Karpas-422 (cell line): ENCODE results near the gene IL36A. TPM values are rescaled to one million over a fixed set of nuclear protein-coding genes. Genes with fewer than 3 reads are reported as not detected.
A peak's percentile ranks its signal among the peaks of the same experiment; 100 is the strongest.

Experiments
- DNase-seq: peaks from one replicate; pipeline ENCODE4 v3.0.0-alpha.2; 2015
- H2AFZ ChIP-seq: fragments of 200-600 bp; sonication (generic); 2 replicates; pipeline ENCODE4 v1.6.1; 2014; ENCODE audit warnings: antibody characterized with exemption, low read length, mixed read lengths
- H3K27ac ChIP-seq: fragments of 200-600 bp; sonication (generic); 2 replicates; pipeline ENCODE4 v1.5.1; 2014; ENCODE audit warnings: mild to moderate bottlenecking, low read length, moderate library complexity
- H3K27me3 ChIP-seq: fragments of 200-600 bp; sonication (generic); 2 replicates; pipeline ENCODE4 v1.6.1; 2014; ENCODE audit warnings: low read length, mixed read lengths
- H3K36me3 ChIP-seq: fragments of 200-600 bp; sonication (generic); 2 replicates; pipeline ENCODE4 v1.6.1; 2014; ENCODE audit warnings: low read length, mixed read lengths; ENCODE audit not compliant: insufficient read depth
- H3K4me1 ChIP-seq: fragments of 200-600 bp; sonication (generic); 2 replicates; pipeline ENCODE4 v1.6.1; 2014; ENCODE audit warnings: mild to moderate bottlenecking, low read length, mixed read lengths
- H3K4me2 ChIP-seq: fragments of 200-600 bp; sonication (generic); 2 replicates; pipeline ENCODE4 v1.6.1; 2014; ENCODE audit warnings: low read length, low read depth, mild to moderate bottlenecking; ENCODE audit not compliant: poor library complexity, severe bottlenecking
- H3K4me3 ChIP-seq: fragments of 200-600 bp; sonication (generic); 2 replicates; pipeline ENCODE4 v1.5.1; 2014; ENCODE audit warnings: mild to moderate bottlenecking, antibody characterized with exemption, low read length, mixed read lengths
- H3K79me2 ChIP-seq: fragments of 200-600 bp; sonication (generic); 2 replicates; pipeline ENCODE4 v1.6.1; 2014; ENCODE audit warnings: mild to moderate bottlenecking, low read length, mixed read lengths
- H3K9ac ChIP-seq: fragments of 200-600 bp; sonication (generic); 2 replicates; pipeline ENCODE4 v1.6.0; 2014; ENCODE audit warnings: low read length
- H3K9me2 ChIP-seq: fragments of 200-600 bp; sonication (generic), shearing (Covaris generic); replicated peaks from 2 replicates; pipeline ENCODE4 v1.6.0; 2014; ENCODE audit warnings: mild to moderate bottlenecking, low read length, moderate library complexity; ENCODE audit not compliant: insufficient read depth
- H3K9me3 ChIP-seq: fragments of 300-700, 200-600 bp; sonication (generic); 2 replicates; pipeline ENCODE4 v1.6.1; 2014; ENCODE audit warnings: low read length, mixed read lengths
- H4K20me1 ChIP-seq: fragments of 200-600 bp; sonication (generic); 2 replicates; pipeline ENCODE4 v1.6.1; 2014; ENCODE audit warnings: mild to moderate bottlenecking, antibody characterized with exemption, low read length, low read depth; ENCODE audit not compliant: insufficient read depth
- total RNA-seq: library from RNA; depleted of rRNA; stranded (reverse); fragments of >200 nt; shearing (Covaris generic); gene quantifications from 2 replicates; pipeline ENCODE4 v1.2.3, GENCODE V29; 2014; ENCODE audit warnings: low replicate concordance; rRNA removed

IL36A gene, protein sequence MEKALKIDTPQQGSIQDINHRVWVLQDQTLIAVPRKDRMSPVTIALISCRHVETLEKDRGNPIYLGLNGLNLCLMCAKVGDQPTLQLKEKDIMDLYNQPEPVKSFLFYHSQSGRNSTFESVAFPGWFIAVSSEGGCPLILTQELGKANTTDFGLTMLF
- total RNA-seq: not detected in 2 replicates

DNA sequence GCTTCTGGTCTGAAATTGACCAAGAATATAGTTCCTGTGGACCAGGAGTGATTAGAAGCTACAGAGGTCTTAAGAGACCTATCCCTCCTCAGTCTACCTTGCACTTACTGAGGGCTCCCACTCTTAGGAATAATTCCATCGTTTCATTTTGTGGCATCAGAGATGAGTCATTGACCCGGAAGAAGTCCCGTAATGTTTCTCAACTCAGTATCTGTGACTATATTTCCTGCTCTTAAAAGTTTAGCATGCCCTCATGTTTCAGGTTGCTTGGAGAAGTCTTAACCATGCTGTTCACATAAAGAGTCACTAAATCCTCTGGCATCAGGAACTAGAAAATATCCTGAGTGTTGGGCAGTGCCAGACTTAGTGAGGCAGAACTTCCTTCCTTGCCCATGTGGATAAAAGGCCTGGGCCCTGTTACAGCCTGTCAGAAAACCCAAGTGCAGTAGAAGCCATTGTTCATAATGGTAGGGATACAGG lies at the start of gene IL36A:
TSS of gene IL36A (plus strand) at position 430 of the 480 bp plus-strand sequence. CDS start 413 bp downstream, outside the sequence.
- no peaks in the 10 kb centered on the region for H3K36me3 ChIP-seq
- no peak for DNase-seq
- no peak within 1 kb of the TSS for H2AFZ ChIP-seq
- H3K9ac ChIP-seq: no peak within 1 kb of the TSS
- no peak within 1 kb of the TSS for H3K4me3 ChIP-seq
- no peaks in the 10 kb centered on the region for H3K9me3 ChIP-seq
- H4K20me1 ChIP-seq: no peaks in the 10 kb centered on the region
- H3K4me2 ChIP-seq: no peak within 1 kb of the TSS
- H3K9me2 ChIP-seq: no peaks in the 10 kb centered on the region
- H3K79me2 ChIP-seq: no peaks in the 10 kb centered on the region
- no peak within 1 kb of the TSS for H3K27ac ChIP-seq
- H3K4me1 ChIP-seq: no peaks in the 10 kb centered on the region
- H3K27me3 ChIP-seq: no peaks in the 10 kb centered on the region

DNA sequence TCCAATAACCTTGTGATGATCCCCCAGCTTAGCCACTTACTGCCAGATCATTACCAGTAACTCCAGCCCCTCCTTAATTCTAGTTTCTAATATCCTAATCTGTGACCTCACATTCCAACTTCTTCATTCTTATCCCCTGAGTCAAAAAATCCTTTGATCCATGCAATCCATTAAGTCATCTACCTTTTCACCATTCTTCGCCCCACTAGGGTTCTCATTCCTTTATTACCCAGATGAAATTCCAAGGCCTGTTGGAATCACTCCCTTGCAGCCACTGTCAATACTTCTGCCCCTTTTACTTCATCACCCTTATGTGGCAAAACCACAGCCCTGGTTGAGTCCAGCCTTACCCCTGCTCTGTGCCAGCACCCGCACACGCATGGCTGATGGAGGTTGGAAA lies 47.7 kb upstream of the IL36A start:
- no peak for DNase-seq

DNA sequence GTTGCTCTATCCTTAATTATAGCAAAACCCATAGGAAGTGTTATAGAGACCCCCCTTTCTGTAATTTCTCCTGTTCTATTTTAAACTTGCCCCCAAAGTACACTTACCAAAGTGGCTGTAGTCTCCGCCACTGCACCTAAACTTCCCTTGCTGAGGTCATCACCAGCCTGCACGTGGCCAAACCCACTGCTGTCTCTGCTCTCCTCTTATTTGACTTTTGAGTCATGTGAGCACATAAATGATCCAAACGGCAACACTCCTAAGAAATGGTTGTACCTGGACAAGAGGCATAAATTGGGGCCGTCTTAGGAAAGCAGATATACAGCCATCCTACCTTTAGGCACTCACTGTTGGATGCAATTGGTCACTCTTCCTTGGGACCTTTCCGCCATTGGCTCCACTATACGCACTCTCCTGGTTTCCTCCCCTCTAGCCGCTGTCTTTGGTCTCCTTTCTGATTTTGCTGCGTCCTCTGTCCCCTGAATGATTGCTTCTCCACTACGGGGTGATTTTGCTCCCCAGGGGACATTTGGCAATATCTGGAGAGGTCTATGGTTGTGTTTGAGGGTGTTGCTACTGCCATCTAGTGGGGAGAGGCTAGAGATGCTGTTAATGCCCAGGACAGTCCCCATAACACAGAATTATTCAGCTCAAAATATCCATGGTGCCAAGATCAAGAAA lies 46.7 kb upstream of the IL36A start:
- no peak overlapping the region for H3K4me2 ChIP-seq
- H3K79me2 ChIP-seq: no peaks in the 10 kb centered on the region
- H2AFZ ChIP-seq: no peak overlapping the region
- H3K27me3 ChIP-seq: no peaks in the 10 kb centered on the region
- no peaks in the 10 kb centered on the region for H3K36me3 ChIP-seq
- no peaks in the 10 kb centered on the region for H3K9me3 ChIP-seq
- no peak overlapping the region for H3K27ac ChIP-seq
- no peaks in the 10 kb centered on the region for H4K20me1 ChIP-seq
- peak; percentile 82 for DNase-seq
- no peak overlapping the region for H3K4me3 ChIP-seq
- no peaks in the 10 kb centered on the region for H3K9me2 ChIP-seq
- H3K4me1 ChIP-seq: no peaks in the 10 kb centered on the region
- H3K9ac ChIP-seq: no peak overlapping the region

More for the DNA sequence above, 47.7 kb upstream of the IL36A start:
- H2AFZ ChIP-seq: no peak overlapping the region
- no peak overlapping the region for H3K4me2 ChIP-seq
- H3K36me3 ChIP-seq: no peaks in the 10 kb centered on the region
- H3K27me3 ChIP-seq: no peaks in the 10 kb centered on the region
- H3K27ac ChIP-seq: no peak overlapping the region
- no peaks in the 10 kb centered on the region for H4K20me1 ChIP-seq
- no peaks in the 10 kb centered on the region for H3K9me3 ChIP-seq
- no peak overlapping the region for H3K9ac ChIP-seq
- no peaks in the 10 kb centered on the region for H3K4me1 ChIP-seq
- H3K9me2 ChIP-seq: no peaks in the 10 kb centered on the region
- H3K79me2 ChIP-seq: no peaks in the 10 kb centered on the region
- no peak overlapping the region for H3K4me3 ChIP-seq

DNA sequence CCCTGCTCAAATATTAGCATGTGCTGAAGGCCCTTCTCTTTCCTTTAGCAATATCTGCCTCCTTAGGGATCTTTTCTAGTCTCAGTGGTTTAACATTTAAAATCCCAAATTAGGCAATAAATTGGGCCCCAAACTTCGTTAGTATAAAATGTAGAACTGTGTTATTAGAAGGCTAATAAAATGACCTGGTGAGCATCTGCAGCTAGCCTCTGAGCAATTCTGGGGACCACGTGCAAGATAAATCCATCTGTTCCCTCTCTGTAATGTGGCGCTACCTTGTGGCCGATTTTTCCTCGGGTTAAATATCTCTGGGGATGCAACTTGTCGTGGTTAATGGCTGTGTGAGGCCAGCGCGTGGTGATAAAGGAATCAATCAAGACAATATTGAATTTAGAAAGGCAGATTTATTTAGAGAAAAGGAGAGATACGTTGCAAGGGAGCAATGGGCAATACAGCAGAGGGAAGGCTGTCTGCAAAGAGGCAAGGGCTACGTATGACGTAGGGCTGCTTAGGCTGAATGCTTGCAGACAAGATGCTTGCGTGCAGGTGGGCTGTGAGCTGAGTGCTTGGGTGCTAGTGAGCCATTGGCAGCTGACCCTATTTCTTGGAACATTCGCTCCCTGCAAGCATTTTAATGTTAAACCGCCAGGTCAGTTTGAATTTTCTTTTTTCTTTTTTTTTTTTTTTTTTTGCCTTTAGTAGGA lies 46.0 kb upstream of the IL36A start:
- H2AFZ ChIP-seq: no peak overlapping the region
- H3K4me3 ChIP-seq: no peak overlapping the region

DNA sequence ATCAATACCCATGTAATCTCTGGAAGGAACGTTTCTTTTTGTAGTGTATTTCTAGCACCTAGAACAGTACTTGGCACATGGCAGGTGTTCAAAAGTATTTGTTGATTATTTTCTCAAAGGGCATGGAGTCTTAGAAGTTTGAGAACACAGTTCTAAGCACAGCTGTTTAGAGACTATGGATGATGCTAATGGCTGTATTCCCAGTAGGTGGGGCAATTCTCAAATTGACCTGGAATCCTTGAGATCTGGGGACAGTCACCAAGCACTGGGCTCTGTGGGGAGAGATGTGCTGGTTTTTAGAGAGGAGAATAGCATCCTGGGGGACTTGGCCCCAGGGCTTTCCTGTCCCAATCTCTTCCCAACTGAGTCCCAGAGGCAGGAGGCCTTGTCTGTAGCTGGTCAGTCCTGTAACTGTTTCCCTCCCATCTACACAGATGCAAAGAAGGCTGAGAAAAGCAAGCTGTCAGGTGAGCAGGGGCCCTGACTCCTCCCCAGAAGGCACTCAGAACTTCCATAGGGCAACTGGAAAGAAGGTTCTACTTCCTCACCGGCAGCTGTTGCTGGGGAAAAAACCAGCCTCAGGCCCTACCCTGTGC lies 44.9 kb upstream of the IL36A start:
- no peak overlapping the region for H3K9ac ChIP-seq

More for the DNA sequence above, 46.0 kb upstream of the IL36A start:
- Histone ChIP-seq H3K27me3 (no peaks in the 10 kb centered on the region), H3K79me2 (no peaks in the 10 kb centered on the region), H3K4me1 (no peaks in the 10 kb centered on the region), H3K4me2 (no peak overlapping the region), H4K20me1 (no peaks in the 10 kb centered on the region), H3K36me3 (no peaks in the 10 kb centered on the region), H3K9me2 (no peaks in the 10 kb centered on the region), H3K9ac (no peak overlapping the region), H3K27ac (no peak overlapping the region), H3K9me3 (no peaks in the 10 kb centered on the region)
- no peak for DNase-seq

DNA sequence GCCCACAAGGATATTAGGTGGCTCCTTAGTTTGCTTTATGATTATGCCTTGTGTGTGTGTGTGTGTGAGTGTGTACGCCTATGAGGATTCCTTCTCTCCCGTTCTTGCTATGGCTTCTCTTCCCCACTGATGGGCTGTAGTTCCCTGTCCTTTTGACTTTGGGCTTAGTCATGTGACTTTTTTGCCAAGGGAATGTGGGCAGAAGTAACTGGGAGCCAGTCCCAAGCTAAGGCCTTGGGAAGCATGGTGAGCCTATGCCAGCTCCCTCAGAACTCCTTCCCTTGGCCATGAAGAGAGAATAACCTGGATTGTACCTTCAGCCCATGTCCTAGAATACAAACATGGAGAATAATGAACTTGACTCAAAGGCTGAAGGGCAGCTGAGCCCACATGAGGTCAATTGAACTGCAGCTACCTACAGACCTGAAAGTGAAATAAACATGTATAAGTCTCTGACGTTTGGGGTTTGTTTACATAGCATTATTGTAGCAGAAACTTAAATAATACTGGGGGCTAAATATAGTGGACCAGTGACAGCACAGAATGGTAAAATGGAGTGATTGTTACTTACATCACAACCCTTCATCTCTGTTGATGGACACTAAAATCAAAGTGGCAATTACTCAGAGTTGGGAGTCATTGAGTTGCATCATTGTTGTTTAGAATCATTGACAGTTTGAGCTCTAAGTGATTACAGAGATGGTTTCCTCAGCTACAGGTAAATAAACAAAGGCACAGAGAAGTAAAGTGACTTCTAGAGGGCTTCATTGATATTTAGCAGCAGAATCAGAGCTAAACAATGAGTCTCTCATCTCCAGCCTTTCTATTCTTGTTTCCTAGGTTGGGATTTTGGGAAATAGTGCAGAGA lies 42.7 kb upstream of the IL36A start:
- Histone ChIP-seq H3K4me3 (no peak overlapping the region), H3K4me2 (no peak overlapping the region), H4K20me1 (no peaks in the 10 kb centered on the region), H3K27ac (no peak overlapping the region), H3K9me2 (no peaks in the 10 kb centered on the region), H2AFZ (no peak overlapping the region), H3K79me2 (no peaks in the 10 kb centered on the region), H3K9ac (no peak overlapping the region), H3K4me1 (no peaks in the 10 kb centered on the region), H3K9me3 (no peaks in the 10 kb centered on the region), H3K36me3 (no peaks in the 10 kb centered on the region), H3K27me3 (no peaks in the 10 kb centered on the region)
- DNase-seq: no peak

More for the DNA sequence above, 44.9 kb upstream of the IL36A start:
- no peak overlapping the region for H3K27ac ChIP-seq
- no peaks in the 10 kb centered on the region for H3K4me1 ChIP-seq
- H3K4me3 ChIP-seq: no peak overlapping the region
- H3K79me2 ChIP-seq: no peaks in the 10 kb centered on the region
- no peaks in the 10 kb centered on the region for H3K9me3 ChIP-seq
- no peak overlapping the region for H3K4me2 ChIP-seq
- no peak for DNase-seq
- H3K27me3 ChIP-seq: no peaks in the 10 kb centered on the region
- no peaks in the 10 kb centered on the region for H3K36me3 ChIP-seq
- H3K9me2 ChIP-seq: no peaks in the 10 kb centered on the region
- no peaks in the 10 kb centered on the region for H4K20me1 ChIP-seq
- no peak overlapping the region for H2AFZ ChIP-seq

DNA sequence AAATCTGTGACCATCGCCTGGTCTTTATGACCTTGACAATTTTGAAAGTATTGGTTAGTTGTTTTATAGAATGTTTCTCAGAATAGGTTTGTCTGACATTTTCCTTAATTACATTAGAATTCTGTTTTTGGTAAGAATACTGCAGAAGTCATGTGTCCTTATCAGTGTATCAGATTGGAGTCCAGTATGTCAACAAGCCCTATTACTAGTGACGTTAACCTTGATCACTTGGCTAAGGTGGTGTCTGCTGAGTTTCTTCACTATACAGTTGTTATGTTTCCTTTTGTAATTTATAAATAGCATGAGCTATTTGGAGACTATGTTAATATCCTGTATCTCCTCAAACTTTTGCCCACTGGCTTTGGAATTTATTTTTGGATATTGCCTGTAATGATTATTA lies 38.2 kb upstream of the IL36A start:
- no peak overlapping the region for H3K4me3 ChIP-seq
- DNase-seq: no peak
- H3K9ac ChIP-seq: no peak overlapping the region
- H2AFZ ChIP-seq: no peak overlapping the region
- no peaks in the 10 kb centered on the region for H3K4me1 ChIP-seq
- H3K27me3 ChIP-seq: no peaks in the 10 kb centered on the region
- H3K4me2 ChIP-seq: no peak overlapping the region
- no peaks in the 10 kb centered on the region for H3K9me2 ChIP-seq
- H3K36me3 ChIP-seq: no peaks in the 10 kb centered on the region
- no peaks in the 10 kb centered on the region for H4K20me1 ChIP-seq
- no peak overlapping the region for H3K27ac ChIP-seq
- H3K9me3 ChIP-seq: no peaks in the 10 kb centered on the region
- H3K79me2 ChIP-seq: no peaks in the 10 kb centered on the region
